Large intestine (tissue), 3 donors: Measurements from ENCODE around the gene SPACA9. TPM values are rescaled to one million over a fixed set of nuclear protein-coding genes. Genes with fewer than 3 reads are reported as not detected.

Experiments
- DNase-seq, 2 donors: peaks; one replicate each; pipeline versions ENCODE4 v3.0.0 to v3.0.0-alpha.2; 2013
- H3K27ac ChIP-seq: one replicate; pipeline ENCODE4 v1.5.1; 2013; ENCODE audit warnings: low read length
- H3K27me3 ChIP-seq: 2 replicates; pipeline ENCODE4 v1.6.1; 2013; ENCODE audit warnings: low read length; ENCODE audit not compliant: control insufficient read depth, insufficient read depth
- H3K36me3 ChIP-seq: 2 replicates; pipeline ENCODE4 v1.6.1; 2013; ENCODE audit warnings: low read length; ENCODE audit not compliant: control insufficient read depth, insufficient read depth
- H3K4me1 ChIP-seq: one replicate; pipeline ENCODE4 v1.6.1; 2013; ENCODE audit warnings: low read length; ENCODE audit not compliant: control insufficient read depth, insufficient read depth
- H3K4me3 ChIP-seq: one replicate; pipeline ENCODE4 v1.5.1; 2013; ENCODE audit warnings: low read length
- H3K9me3 ChIP-seq: one replicate; pipeline ENCODE4 v1.6.1; 2013; ENCODE audit warnings: mild to moderate bottlenecking, low read depth, low read length, moderate library complexity; ENCODE audit not compliant: control insufficient read depth
- WGBS: methylation state at CpG from one replicate; pipeline ENCODE4 v1.1.5; 2013; ENCODE audit warnings: low lambda C conversion rate; ENCODE audit not compliant: insufficient coverage; 5-methylcytosine and 5-hydroxymethylcytosine counted together
- polyA plus RNA-seq: library from polyadenylated mRNA; unstranded; fragments of 120-200 nt; gene quantifications from one replicate; pipeline ENCODE4 v1.2.1, GENCODE V29; 2013

Gene SPACA9
- polyA plus RNA-seq, 1 donor, result 2.5 TPM

- DNase-seq, result no peak
- 40% methylated on average over 1 of the region's 12 CpGs for WGBS
- no peaks in the 10 kb centered on the region for H3K36me3 ChIP-seq
These were observed 32.4 kb upstream of the SPACA9 start for GRCh38 chr9:132846109-132846917.

GRCh38 chr9:132846918-132847515 lies 31.7 kb upstream of the SPACA9 start:
- no peak overlapping the region for H3K27ac ChIP-seq
- no peaks in the 10 kb centered on the region for H3K9me3 ChIP-seq
- DNase-seq, result peak in 1 of 2 donors; percentile 17
- H3K4me1 ChIP-seq, result no peaks in the 10 kb centered on the region
- WGBS, result no CpG with 5 or more reads among the region's 15 CpGs
- no peaks in the 10 kb centered on the region for H3K36me3 ChIP-seq
- H3K4me3 ChIP-seq, result no peak overlapping the region
- H3K27me3 ChIP-seq, result no peaks in the 10 kb centered on the region

More at GRCh38 chr9:132846109-132846917, 32.4 kb upstream of the SPACA9 start:
- Histone ChIP-seq H3K27me3 (no peaks in the 10 kb centered on the region), H3K27ac (no peak overlapping the region), H3K4me3 (no peak overlapping the region), H3K4me1 (no peaks in the 10 kb centered on the region), H3K9me3 (no peaks in the 10 kb centered on the region)

- no peaks in the 10 kb centered on the region for H3K4me1 ChIP-seq
- no peaks in the 10 kb centered on the region for H3K36me3 ChIP-seq
- no peak for DNase-seq
- no peak overlapping the region for H3K4me3 ChIP-seq
- 100% methylated on average over 2 of the region's 12 CpGs for WGBS
- no peak overlapping the region for H3K27ac ChIP-seq
- no peaks in the 10 kb centered on the region for H3K9me3 ChIP-seq
- H3K27me3 ChIP-seq, result no peaks in the 10 kb centered on the region
These were observed 29.5 kb upstream of the SPACA9 start for GRCh38 chr9:132849185-132849706.

- H3K4me3 ChIP-seq, result no peak overlapping the region
- H3K4me1 ChIP-seq, result no peaks in the 10 kb centered on the region
- H3K36me3 ChIP-seq, result no peaks in the 10 kb centered on the region
- H3K27me3 ChIP-seq, result peaks cover 2% of the 10 kb centered on the region
- H3K9me3 ChIP-seq, result no peaks in the 10 kb centered on the region
- H3K27ac ChIP-seq, result no peak overlapping the region
- no peak for DNase-seq
- 100% methylated on average over 1 of the region's 4 CpGs for WGBS
These were observed 25.2 kb upstream of the SPACA9 start for GRCh38 chr9:132853482-132853881.

GRCh38 chr9:132854832-132855231 lies 23.9 kb upstream of the SPACA9 start:
- peaks cover 2% of the 10 kb centered on the region for H3K27me3 ChIP-seq
- no peak overlapping the region for H3K4me3 ChIP-seq
- H3K4me1 ChIP-seq, result no peaks in the 10 kb centered on the region
- WGBS, result no CpG with 5 or more reads among the region's 10 CpGs
- no peaks in the 10 kb centered on the region for H3K9me3 ChIP-seq
- no peak for DNase-seq
- no peak overlapping the region for H3K27ac ChIP-seq
- H3K36me3 ChIP-seq, result no peaks in the 10 kb centered on the region

GRCh38 chr9:132855904-132856303 lies 22.8 kb upstream of the SPACA9 start:
- H3K9me3 ChIP-seq, result no peaks in the 10 kb centered on the region
- H3K4me3 ChIP-seq, result no peak overlapping the region
- H3K36me3 ChIP-seq, result no peaks in the 10 kb centered on the region
- H3K4me1 ChIP-seq, result no peaks in the 10 kb centered on the region
- H3K27ac ChIP-seq, result no peak overlapping the region
- DNase-seq, result no peak
- peaks cover 2% of the 10 kb centered on the region for H3K27me3 ChIP-seq
- WGBS, result no CpG with 5 or more reads among the region's 5 CpGs

- Histone ChIP-seq H3K27me3 (peaks cover 2% of the 10 kb centered on the region), H3K27ac (no peak overlapping the region), H3K36me3 (no peaks in the 10 kb centered on the region)
These were observed 21.7 kb upstream of the SPACA9 start for GRCh38 chr9:132857031-132857430.

GRCh38 chr9:132857616-132858342 lies 20.9 kb upstream of the SPACA9 start:
- Histone ChIP-seq H3K36me3 (no peaks in the 10 kb centered on the region), H3K27ac (no peak overlapping the region), H3K4me3 (no peak overlapping the region), H3K27me3 (peaks cover 2% of the 10 kb centered on the region), H3K9me3 (no peaks in the 10 kb centered on the region), H3K4me1 (no peaks in the 10 kb centered on the region)
- DNase-seq, result no peak
- WGBS, result no CpG with 5 or more reads among the region's 24 CpGs

More at GRCh38 chr9:132857031-132857430, 21.7 kb upstream of the SPACA9 start:
- DNase-seq, result no peak
- no peak overlapping the region for H3K4me3 ChIP-seq
- H3K9me3 ChIP-seq, result no peaks in the 10 kb centered on the region
- H3K4me1 ChIP-seq, result no peaks in the 10 kb centered on the region
- no CpG with 5 or more reads among the region's 8 CpGs for WGBS

GRCh38 chr9:132858751-132859150 lies 19.9 kb upstream of the SPACA9 start:
- H3K4me1 ChIP-seq, result no peaks in the 10 kb centered on the region
- DNase-seq, result no peak

GRCh38 chr9:132861666-132862065 lies 17.0 kb upstream of the SPACA9 start:
- WGBS, result no CpG with 5 or more reads among the region's 3 CpGs
- no peaks in the 10 kb centered on the region for H3K36me3 ChIP-seq

More at GRCh38 chr9:132858751-132859150, 19.9 kb upstream of the SPACA9 start:
- H3K27ac ChIP-seq, result no peak overlapping the region
- H3K4me3 ChIP-seq, result no peak overlapping the region
- H3K36me3 ChIP-seq, result no peaks in the 10 kb centered on the region
- H3K27me3 ChIP-seq, result peaks cover 2% of the 10 kb centered on the region
- no CpG with 5 or more reads among the region's 7 CpGs for WGBS
- no peaks in the 10 kb centered on the region for H3K9me3 ChIP-seq

More at GRCh38 chr9:132861666-132862065, 17.0 kb upstream of the SPACA9 start:
- peaks cover 2% of the 10 kb centered on the region for H3K27me3 ChIP-seq
- H3K9me3 ChIP-seq, result no peaks in the 10 kb centered on the region
- H3K4me1 ChIP-seq, result no peaks in the 10 kb centered on the region
- no peak overlapping the region for H3K27ac ChIP-seq
- no peak for DNase-seq
- H3K4me3 ChIP-seq, result no peak overlapping the region
